HTERT RPE-1 (cell line): ENCODE data around the gene GASK1A.

Source experiments
- in situ Hi-C: fragments of 300-500 bp; cut with MboI; formaldehyde crosslinking; loops from 4 replicates; pipeline ENCODE4 v1.14.3; 2020; ENCODE audit warnings: low sequenced_read_pairs

Gene GASK1A

DNA sequence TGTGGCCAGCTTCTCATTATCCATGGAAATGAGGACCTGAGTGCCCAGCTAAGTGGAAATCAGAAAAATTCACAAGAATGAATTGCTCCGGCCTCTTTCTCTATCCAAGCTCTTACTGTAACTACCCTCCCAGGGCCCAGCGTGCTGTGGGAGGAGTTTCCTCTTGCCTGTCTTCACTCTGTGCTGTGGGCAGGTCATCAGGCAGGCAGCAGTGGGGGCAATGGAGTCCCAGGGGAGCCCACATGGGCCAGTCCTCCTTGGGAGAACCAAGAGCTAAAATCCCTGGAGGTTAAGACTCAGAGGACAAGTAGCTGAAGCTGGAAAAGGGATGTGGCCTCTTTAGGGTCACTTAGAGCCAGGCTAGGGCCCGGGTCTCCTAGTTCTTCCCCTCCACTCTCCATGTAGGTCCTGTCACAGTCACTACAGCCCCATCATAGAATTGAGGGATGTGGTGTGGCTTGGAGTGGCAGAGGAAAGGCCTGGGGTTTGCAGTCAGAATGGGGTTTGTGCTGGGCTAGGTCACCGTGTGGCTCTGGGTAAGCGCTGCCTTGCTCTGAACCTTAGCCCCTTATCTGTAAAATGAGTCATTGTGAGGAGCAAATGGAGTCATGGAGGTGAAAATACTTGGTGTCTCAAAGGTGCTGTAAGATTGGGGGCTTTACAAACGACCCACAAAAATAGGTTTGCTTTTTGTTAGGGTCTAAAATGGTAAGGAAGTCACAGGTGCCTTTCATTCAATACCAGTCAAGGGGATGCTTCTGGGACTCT, 3.7 kb downstream of the GASK1A start:
- in situ Hi-C loops, result no loop called here

DNA sequence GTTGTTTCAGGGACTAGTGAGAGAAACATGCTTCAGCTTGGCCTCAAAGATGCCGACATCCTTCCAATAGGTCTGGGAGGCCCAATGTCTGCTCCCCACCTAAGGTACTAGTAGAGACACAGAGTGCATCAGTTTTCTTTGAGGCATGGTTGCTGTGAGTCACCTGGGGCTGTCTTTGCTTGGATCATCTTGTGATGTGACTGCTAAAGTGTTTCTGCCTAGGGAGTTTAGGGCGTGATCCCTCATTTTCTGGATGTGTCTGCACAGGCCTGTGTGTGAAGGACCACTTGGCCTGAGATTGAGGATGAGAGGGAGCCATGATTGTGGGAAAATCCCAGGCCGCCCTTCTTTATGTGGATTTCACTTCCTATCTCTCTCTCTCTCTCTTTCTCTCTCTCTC, 4.8 kb downstream of the GASK1A start:
- in situ Hi-C loops, result no loop called here

DNA sequence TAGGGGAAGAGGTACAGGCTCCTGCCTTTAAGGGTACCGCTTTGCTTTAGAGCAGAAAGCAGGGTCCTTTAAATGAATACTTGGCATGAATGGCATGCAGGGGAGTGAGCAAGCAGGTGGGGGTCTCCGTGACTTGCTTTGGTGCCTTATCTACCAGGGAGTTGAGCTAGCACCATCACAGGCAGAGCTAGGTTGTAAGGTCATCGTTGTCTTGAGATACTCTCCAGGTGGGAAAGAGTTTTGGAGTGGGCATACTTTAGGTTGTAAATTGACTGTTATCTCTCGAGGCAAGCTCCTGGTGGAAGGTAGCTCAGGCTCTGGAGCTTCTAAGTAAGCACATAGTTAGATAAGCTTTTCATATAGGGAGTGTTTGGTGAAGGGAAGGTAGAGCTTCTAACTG, 5.6 kb downstream of the GASK1A start:
- in situ Hi-C loops, result no loop called here

DNA sequence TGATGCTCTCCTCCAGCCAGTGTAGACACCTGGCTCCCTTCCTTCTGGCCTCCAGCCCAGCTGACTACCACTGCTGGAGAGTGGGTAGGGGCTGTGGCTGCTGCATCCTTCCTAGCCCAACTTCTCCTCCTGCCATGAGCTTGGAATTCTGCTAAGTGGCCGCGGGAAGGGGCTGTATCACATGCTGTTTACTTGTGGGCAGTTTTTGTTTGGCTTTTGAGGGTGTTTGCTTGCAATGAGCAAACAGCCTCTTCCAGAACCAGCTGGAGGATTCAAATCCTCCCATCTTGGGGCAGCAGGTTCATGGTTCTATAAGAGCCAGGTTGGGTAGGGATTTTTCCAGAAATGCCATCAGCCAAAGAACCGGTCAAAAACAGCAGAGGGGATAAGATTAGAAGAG, 9.0 kb downstream of the GASK1A start:
- in situ Hi-C loops, result no loop called here

DNA sequence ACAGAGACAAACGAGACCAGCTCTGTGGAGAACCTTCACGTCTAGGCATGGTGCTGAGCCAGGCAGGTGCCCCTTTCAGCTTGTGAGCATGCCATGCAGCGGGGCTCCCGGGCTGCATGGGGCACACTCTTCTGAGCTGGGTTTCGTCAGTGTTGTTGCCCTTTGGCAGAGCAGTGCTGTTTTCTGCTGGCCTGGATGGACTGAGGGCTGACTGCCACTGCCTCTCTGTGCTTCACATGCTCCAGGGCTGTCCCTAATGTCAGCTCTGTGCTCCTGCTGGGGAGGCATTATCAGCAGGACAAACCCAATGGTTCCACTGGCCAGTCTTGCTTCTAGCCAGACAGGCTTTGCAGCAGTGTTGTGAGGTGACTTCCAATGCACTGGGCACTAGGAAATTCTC, 9.5 kb downstream of the GASK1A start:
- in situ Hi-C loops, result no loop called here

DNA sequence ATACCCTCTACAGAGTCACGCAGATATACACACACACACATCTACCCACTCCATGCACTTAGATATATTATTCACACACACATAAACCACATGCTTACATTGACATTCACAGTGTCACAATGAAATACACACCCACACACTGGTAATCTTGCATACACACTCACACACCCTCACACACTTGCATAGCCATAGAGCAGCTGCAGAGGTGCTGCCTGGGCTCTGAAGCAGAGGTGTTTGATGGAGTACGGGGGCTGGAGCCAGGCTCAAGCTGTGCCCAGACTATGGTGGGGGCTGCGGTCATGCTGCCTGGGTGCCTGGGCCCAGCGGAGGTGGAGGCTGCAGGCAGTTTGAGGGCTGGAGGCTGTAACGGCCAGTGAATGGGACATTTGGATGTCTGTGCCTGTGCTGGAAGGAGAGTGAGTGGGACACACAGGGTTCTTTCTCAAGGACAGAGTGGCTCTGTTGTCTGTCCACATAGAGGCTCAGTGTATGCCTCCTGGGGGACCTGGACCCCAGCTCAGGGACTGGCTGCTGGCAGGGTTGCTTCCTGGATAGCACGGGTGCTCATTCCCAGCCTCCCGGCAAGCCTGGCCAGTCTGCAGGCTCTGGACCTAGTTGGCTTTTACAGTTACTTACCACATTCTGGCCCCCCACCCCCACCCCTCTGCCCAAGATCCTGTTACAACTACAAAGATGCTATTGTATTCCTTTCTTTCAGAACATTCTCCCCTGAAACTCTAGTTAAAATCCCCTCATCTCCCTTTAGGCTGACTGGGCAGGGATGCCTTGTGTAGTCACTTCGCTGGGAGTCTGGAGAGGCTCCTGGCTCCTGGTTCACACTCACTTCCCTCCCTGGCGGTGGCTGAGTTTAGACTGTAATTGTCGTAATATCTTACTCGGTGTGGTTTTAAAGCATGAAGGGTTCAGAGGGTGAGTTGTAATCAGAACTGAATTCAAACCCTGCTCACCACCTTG, 12.5 kb downstream of the GASK1A start:
- in situ Hi-C loops, result no loop called here

DNA sequence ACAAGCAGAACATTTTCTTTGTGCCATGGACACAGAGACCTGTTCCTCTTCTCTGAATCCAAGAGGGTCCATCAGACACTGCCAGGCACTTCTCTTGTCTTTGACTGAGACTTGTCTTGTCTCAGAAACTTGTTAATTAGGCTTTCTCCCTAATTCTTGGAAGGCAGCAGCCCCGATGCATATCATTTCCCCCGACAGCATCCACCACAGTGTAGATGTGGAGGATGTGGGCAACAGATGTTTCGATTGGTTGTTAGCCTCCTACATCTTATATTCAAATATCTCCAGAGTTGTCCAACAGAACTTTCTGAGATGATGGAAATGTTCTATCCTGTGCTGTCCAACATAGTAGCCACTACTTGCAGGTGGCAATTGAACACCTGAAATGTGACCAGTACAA, 15.5 kb downstream of the GASK1A start:
- in situ Hi-C loops, result no loop called here

DNA sequence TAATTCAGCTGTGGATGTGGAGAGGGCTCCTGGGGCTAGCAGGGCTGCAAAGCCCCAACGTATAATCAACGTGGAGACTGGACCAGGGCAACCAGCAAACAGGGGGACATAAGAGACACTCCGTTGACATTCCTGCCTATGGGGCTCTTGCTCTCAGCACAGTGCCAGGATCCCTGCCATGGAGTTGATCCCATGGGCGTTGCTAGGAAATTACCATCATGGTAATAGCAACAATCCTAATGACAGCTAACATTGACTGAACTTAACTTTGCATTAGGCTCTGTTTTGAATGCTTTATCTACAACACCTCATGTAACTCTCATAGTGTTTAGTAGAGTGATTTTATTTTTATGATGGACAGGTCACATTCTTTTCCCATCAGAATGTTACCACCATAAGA, 16.9 kb downstream of the GASK1A start:
- in situ Hi-C loops, result no loop called here

DNA sequence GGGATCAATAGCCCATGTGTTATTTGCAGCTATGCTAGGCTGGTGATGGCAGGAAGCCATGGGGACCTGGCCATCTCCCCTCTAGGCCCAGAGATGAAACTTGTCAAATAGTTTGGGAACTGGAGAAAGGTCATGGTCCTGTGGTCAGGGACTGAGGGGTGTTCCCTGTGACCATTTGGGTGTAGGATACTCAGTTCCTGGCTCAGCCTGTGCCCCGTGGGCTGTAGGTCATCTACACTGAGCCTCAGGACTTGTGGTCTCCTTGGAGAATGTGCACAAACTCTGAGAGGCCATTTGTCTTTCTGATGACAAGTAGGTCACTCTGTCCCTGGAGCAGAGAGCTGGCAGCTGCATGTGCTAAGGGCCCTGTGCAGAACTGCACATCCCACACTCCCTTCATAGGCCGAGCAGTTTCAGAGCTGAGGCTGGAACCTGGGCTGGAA, 17.5 kb downstream of the GASK1A start:
- in situ Hi-C loops, result no loop called here

DNA sequence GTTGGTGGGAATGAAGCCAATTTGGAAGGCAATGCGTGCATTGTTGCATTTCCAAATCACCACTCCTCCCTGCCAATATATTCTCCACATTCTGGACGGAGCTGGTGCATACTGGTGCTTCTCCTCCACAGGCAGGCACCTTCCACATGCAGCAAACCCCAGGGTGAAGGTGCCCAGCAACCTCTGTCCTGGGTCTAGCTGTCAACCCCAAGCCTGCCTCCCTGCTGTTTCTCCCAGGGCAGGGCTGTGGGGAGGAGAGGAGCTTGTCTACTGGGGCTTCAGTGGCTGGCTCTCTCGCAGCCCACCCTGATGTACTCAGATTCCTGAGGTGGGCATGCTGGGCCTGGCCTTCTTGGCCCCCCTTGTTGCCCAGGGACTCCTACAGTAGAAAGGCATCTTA, 20.1 kb downstream of the GASK1A start:
- in situ Hi-C loops, result no loop called here

DNA sequence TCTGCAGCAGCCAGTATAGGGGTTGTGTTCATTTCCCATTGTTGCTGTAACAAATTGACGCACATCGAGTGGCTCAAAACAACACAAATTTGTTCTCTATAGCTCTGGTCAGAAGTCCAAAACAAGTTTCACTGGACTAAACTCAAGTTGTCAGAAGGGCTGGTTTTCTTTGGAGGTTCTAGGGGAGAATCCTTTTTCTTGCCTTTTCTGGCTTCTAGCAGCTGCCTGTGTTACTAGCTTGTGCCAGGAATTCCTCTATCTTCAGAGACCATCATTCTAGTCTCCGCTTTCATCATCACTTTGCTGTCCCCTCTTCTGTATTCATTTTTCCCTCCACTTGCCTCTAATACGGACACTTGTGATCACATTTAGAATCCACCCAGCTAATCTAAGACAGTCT, 20.5 kb downstream of the GASK1A start:
- in situ Hi-C loops, result no loop called here

DNA sequence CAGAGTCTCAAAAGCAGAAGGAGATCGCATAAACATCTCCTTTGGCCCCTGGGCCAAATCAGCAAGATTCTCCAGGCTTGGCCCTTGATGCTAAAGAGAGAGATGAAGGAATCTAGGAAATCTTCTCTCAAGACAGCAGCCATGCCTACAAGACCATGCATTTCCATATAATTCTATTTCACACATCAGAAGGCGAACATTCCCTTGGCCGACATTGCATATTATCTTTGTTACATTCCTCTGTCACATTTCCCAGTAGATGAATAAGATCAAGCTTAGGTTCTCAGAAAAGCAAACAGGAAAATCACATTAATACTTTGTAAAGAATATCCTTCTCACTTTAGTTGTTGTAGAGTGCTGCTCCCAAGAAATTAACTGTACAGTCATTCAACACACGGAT, 21.3 kb downstream of the GASK1A start:
- in situ Hi-C loops, result no loop called here

DNA sequence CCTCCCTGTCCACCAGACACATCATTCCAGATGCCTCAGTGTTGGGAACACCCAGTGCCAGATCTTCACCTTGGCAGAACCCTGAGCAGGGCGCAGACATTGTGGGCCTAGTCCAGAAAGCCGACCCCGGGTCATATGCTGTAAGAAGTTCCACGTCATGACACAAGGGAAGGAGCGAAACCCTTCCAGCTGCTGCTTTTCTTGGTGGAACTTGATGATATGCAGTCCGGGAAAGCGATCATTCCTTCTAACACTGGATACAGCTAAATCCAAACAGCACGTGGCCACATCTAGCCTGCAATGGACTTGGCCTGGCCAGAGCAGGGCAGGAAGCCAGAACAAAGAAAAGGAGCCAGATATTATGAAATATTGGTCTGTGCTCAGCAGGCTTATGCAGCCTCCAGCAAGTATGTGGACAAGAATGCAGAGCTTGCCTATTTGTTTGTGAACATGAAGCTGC, 22.0 kb downstream of the GASK1A start:
- in situ Hi-C loops, result no loop called here

DNA sequence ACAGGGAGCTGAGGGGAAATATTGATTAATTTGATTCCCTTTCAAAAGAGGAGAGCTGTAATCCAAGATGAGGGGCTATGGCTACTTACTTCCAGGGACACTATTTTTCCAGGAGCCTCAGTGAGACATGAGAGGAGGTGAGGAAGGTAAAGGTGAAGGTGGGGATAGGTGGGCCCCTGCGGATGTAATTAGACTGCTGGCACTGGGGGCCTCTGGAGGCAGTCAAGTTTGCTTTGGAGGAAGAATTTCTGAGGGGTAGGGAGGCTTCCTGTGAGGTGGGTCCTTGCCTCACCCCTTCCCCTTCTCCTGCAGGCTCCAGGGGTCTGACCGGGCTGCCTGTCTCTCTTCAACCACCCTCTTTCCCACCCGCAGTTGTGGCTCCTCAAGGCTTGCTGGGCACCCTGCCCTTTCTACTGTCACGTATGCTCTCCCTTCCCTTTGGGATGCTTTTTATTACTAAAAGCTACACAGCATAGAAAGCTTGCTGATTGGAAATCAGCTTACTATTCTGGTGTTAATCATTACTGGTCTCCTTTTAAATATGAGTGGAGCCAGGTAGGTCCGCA, 22.5 kb downstream of the GASK1A start:
- in situ Hi-C loops, result no loop called here

DNA sequence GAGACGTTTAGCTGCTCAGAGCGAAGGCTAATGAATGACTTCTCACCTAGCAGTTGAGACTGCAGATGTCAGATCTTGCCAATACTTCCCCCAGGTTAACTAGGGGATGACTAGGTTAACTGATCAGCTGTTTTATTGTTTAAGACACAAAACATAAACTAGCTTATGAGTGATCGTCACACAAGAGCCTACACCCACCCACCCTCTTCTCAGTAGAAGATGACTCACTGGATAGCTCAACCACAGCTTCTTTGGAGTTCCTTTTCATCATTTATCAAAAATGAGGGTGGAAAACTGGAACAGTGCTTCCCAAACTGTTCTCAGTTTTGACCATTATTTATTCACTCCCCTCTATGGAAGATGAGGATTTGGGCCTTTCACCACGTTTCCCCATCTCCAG, 25.2 kb downstream of the GASK1A start:
- in situ Hi-C loops, result no loop called here

DNA sequence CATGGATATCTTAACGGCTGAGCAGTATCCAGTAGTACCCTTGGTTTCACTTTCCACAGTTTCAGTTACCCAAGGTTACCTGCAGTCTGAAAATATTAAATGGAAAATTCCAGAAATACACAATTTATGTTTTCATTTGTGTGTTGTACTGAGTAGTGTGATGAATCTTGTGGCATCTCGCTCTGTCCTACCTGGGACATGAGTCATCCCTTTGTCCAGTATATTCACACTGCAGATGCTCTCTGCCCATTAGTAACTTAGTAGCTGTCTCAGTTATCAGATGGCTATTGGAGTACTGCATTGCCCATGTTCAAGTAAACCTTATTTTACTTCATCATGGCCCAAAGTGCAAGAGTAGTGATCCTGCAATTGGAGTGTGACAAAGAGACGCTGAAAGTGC, 26.1 kb downstream of the GASK1A start:
- in situ Hi-C loops, result no loop called here

DNA sequence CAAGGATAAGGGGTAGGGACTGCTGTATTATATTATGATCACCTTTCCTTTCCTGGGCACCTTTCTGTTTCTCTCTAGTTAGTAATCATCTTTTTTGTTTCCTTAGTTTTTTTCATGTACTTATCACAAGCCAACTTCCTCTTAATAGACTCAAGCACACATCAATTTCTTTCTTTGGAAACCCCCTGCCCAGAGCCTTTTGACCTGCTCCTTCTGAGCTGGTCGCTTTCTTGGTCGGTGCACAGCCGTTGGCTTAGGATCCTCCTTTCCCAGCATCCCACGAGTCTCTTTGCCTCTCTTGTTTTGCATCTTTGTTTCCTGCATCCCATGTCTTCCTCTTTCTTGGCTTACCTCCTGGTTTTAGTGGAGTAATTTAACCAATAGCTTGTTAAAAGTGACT, 26.9 kb downstream of the GASK1A start:
- in situ Hi-C loops, result no loop called here

DNA sequence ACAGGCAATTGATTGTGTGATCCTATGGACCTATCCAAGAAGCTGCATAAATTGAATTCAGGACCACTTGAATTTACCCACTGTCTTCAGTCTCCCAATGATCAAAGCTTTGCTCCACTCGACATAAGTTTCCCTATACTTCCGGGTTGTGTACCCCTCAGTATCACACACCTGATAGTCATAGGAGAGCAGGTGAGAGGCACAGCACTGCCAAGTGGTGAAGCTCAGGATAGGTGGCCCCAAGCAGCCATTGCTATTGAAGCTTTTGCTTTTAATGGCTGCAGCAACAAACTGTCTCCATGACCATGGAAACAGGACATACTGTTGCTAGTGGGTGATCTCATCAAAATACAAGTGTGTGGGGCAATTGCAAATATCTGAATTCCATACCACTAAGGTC, 27.7 kb downstream of the GASK1A start:
- in situ Hi-C loops, result no loop called here

DNA sequence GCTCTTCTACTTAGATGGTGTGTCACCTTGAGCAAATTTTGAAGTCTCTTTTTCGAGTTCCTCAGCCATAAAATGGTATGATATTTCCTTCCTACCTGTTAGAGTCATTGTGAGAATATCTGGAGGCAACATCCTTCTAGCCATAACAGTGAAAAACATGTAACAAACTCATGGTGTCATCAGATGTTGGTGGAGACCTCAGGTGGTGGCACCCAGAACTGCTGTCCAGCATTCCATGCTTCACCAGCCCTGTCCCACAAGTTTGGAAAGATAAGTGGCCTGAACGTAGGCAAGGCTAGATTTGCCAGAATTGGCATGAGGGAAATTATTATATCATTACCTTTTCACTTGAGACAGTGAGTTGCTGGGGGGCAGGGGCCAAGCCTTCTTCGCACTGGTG, 30.4 kb downstream of the GASK1A start:
- in situ Hi-C loops, result no loop called here

DNA sequence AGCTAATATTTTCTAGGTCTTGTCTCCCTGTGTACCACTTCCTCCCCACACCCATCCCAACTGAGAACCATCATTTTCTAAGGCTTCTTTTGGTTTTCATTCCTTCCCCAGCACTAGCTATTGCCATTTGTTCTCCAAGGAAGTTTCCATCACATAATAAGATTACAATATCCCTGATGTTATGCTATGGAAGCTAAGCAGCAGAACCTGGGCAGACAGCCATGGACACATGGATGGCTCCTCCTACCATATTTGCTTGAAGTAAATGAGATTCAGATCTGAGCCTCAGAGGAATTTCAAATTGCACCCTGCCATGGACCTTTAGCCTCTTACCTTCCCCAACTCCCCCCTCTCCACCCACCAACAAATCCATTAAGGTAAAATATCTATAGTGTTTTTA, 31.5 kb downstream of the GASK1A start:
- in situ Hi-C loops, result no loop called here

DNA sequence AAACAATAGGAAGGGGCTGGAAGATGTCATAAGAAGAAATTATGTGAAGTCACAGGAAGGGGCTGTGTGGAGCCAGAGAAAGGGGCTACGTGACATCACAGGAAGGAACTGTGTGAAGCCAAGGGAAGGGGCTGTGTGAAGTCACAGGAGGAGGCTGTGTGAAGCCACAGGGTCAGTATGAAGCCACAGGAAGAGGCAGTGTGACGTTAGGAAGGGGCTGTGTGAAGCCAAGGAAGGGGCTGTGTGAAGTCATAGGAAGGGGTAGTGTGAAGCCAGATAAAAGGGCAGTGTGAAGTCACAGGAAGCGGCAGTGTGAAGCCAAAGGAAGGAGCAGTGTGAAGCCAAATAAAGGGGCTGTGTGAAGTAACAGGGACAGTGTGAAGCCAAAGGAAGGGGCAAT, 32.5 kb downstream of the GASK1A start:
- in situ Hi-C loops, result no loop called here

DNA sequence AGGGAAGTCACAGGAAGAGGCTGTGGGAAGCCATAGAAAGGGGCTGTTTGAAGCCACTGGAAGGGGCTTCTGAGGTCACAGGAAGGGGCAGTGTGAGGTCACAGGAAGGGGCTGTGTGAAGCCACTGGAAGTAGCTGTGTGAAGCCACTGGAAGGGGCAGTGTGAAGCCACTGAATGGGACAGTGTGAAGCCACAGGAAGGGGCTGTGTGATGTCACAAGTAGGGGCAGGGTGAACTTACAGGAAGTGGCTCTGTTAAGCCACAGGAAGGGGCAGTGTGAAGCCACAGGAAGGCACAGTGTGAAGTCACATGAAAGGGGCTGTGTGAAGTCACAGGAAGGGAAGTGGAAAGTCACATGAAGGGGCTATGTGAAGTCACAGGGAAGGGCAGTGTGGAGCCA, 33.1 kb downstream of the GASK1A start:
- in situ Hi-C loops, result no loop called here
